ENCODE measurements around the gene ANKRD23. TPM values are rescaled to one million over a fixed set of nuclear protein-coding genes. Genes with fewer than 3 reads are reported as not detected.

ANKRD23 gene
- polyA plus RNA-seq, 1 donor from 2014 or later: 12.1 TPM

DNA sequence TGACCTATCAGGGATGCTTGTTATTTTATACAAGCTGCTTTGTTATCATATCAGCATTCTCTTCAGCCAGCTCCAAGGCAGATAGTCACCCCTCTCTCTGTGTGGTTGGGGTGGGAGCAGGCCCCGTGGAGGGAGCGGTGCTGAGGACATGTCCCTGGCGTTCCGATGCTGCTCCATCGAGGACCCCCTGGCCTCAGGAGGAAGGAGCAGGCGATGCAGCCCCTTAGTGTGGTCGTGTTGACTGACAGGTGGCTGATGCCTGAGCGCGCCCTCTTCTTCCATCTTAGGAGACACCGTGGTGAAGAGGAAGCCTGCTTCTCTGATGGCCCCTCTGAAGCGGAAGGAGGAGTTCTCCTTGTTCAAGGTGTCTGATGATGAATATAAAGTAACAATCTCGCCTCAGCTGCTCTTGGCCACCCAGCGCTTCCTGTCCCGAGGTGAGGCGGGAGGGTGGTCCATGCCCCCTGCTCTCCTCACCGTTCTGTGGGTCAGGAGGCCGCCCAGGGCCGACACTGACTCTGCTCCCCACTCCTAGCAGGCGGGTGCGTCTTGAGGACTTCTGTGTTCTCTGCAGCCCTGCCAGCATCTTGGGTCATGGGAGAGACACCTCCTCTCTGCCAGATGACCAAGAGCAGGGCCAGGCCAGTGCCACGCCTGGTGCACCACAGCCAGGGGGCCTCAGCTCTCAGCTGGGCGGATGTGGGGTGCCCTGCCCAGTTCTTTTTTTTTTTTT, 17.1 kb downstream of the ANKRD23 start:
- peaks cover 10% of the 10 kb centered on the region for H3K36me3 ChIP-seq (ENCODE audit: insufficient read depth, low read length)
- H3K27me3 ChIP-seq (ENCODE audit: insufficient read depth, low read depth, low read length): no peaks in the 10 kb centered on the region
- H4K20me1 ChIP-seq (ENCODE audit: insufficient read depth): no peaks in the 10 kb centered on the region
- no peak overlapping the region for H3K4me2 ChIP-seq (ENCODE audit: low read length)
- no peak for TF ChIP-seq SMC3 (conservative IDR thresholded peaks at IDR 0.05; ENCODE audit: poor library complexity)
- no peaks in the 10 kb centered on the region for H3K9me3 ChIP-seq (ENCODE audit: low read length)
- no peaks in the 10 kb centered on the region for H3K9me2 ChIP-seq (ENCODE audit: insufficient read depth, low read length)
- no peaks in the 10 kb centered on the region for H3F3A ChIP-seq (ENCODE audit: insufficient read depth, low read length, poor library complexity, severe bottlenecking)
- no peak overlapping the region for H2AFZ ChIP-seq (ENCODE audit: low read depth, low read length)
- H3K79me2 ChIP-seq (replicated peaks; ENCODE audit: insufficient read depth, low read length): no peaks in the 10 kb centered on the region
- H3K27ac ChIP-seq (ENCODE audit: low read length): no peak overlapping the region
- H3K4me3 ChIP-seq (ENCODE audit: low read length): no peak overlapping the region
- no peak overlapping the region for H3K9ac ChIP-seq (ENCODE audit: low read length)

DNA sequence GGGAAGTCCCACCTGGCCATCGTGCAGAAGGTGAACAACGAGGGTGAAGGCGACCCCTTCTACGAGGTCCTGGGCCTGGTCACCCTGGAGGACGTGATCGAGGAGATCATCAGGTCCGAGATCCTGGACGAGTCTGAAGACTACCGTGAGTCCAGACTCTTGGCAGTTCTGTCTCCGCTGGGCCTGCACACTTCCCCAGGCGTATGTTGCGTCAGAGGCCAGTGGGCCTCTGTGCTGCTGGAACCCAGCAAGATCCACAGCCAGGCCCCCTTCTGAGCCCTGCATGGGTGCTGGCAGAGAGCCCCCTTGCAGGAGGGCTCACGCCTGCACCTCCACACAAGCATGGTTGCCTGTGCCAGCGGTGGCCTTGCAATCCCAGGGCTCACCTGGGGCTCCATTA, 18.8 kb downstream of the ANKRD23 start:
- Histone ChIP-seq H3K4me2 (ENCODE audit: low read length) (no peak overlapping the region), H3K9me3 (ENCODE audit: low read length) (no peaks in the 10 kb centered on the region), H3K4me3 (ENCODE audit: low read length) (no peak overlapping the region), H3K79me2 (replicated peaks; ENCODE audit: insufficient read depth, low read length) (peaks cover 5% of the 10 kb centered on the region), H2AFZ (ENCODE audit: low read depth, low read length) (no peak overlapping the region), H3K9ac (ENCODE audit: low read length) (no peak overlapping the region), H3K36me3 (ENCODE audit: insufficient read depth, low read length) (peaks cover 7% of the 10 kb centered on the region), H3K27me3 (ENCODE audit: insufficient read depth, low read depth, low read length) (no peaks in the 10 kb centered on the region), H3K9me2 (ENCODE audit: insufficient read depth, low read length) (no peaks in the 10 kb centered on the region), H3F3A (ENCODE audit: insufficient read depth, low read length, poor library complexity, severe bottlenecking) (no peaks in the 10 kb centered on the region), H3K27ac (ENCODE audit: low read length) (no peak overlapping the region), H4K20me1 (ENCODE audit: insufficient read depth) (no peaks in the 10 kb centered on the region)
- TF ChIP-seq MXI1 (conservative IDR thresholded peaks at IDR 0.05; ENCODE audit: poor library complexity, severe bottlenecking) (no peak), TAF1 (IDR thresholded peaks at IDR 0.05; ENCODE audit: low read depth) (no peak), SMC3 (conservative IDR thresholded peaks at IDR 0.05; ENCODE audit: poor library complexity) (no peak), POLR2AphosphoS5 (IDR thresholded peaks at IDR 0.05) (no peak), REST (IDR thresholded peaks at IDR 0.05; ENCODE audit: borderline replicate concordance) (no peak), EP300 (conservative IDR thresholded peaks at IDR 0.05; ENCODE audit: poor library complexity, severe bottlenecking) (no peak), RAD21 (conservative IDR thresholded peaks at IDR 0.05) (no peak), EZH2 (IDR thresholded peaks at IDR 0.05; ENCODE audit: borderline replicate concordance, insufficient read depth, low read length, poor library complexity, severe bottlenecking) (no peak)
- TF ChIP-seq, protein P1, sequence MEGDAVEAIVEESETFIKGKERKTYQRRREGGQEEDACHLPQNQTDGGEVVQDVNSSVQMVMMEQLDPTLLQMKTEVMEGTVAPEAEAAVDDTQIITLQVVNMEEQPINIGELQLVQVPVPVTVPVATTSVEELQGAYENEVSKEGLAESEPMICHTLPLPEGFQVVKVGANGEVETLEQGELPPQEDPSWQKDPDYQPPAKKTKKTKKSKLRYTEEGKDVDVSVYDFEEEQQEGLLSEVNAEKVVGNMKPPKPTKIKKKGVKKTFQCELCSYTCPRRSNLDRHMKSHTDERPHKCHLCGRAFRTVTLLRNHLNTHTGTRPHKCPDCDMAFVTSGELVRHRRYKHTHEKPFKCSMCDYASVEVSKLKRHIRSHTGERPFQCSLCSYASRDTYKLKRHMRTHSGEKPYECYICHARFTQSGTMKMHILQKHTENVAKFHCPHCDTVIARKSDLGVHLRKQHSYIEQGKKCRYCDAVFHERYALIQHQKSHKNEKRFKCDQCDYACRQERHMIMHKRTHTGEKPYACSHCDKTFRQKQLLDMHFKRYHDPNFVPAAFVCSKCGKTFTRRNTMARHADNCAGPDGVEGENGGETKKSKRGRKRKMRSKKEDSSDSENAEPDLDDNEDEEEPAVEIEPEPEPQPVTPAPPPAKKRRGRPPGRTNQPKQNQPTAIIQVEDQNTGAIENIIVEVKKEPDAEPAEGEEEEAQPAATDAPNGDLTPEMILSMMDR (IDR thresholded peaks at IDR 0.05; ENCODE audit: poor library complexity, severe bottlenecking): no peak
